MCF 10A (cell line): ENCODE results near the gene HOTAIR. TPM values are rescaled to one million over a fixed set of nuclear protein-coding genes. Genes with fewer than 3 reads are reported as not detected.
A peak's percentile ranks its signal among the peaks of the same experiment; 100 is the strongest.

Experiments used
- BruUV-seq: library from RNA; stranded (reverse); fragments of 400-500 nt; replicated peaks from 2 replicates; lab custom pipeline; 2021; lab: Mats Ljungman, UMichigan
- CTCF ChIA-PET: fragments of 300-600 bp; sonication (Branson Sonifier 250); formaldehyde crosslinking; extraction: SDS; loops from one replicate; lab custom pipeline; 2021; ENCODE audit warnings: antibody characterized with exemption, inconsistent platforms; lab: Yijun Ruan, JAX
- POLR2A ChIA-PET: fragments of 300-600, 350-650 bp; sonication (Branson Sonifier 250); formaldehyde crosslinking; extraction: SDS; loops from one replicate; lab custom pipeline; 2020; ENCODE audit warnings: antibody characterized with exemption, inconsistent platforms; lab: Yijun Ruan, JAX
- DNase-seq: peaks from one replicate; pipeline ENCODE4 v3.0.0-alpha.2; 2018; ENCODE audit not compliant: unreplicated experiment
- H3K27ac Mint-ChIP-seq: one replicate; pipeline ENCODE4 v1.8.0; 2022; ENCODE audit warnings: mild to moderate bottlenecking, low read depth, mixed read lengths; ENCODE audit not compliant: unreplicated experiment
- H3K27me3 Mint-ChIP-seq: one replicate; pipeline ENCODE4 v1.8.0; 2022; ENCODE audit warnings: mixed read lengths; ENCODE audit not compliant: insufficient read depth, unreplicated experiment
- H3K36me3 Mint-ChIP-seq: one replicate; pipeline ENCODE4 v1.8.0; 2022; ENCODE audit warnings: mild to moderate bottlenecking, moderate library complexity, mixed read lengths; ENCODE audit not compliant: insufficient read depth, unreplicated experiment
- H3K4me1 Mint-ChIP-seq: one replicate; pipeline ENCODE4 v1.8.0; 2022; ENCODE audit warnings: mixed read lengths; ENCODE audit not compliant: insufficient read depth, unreplicated experiment
- H3K4me3 Mint-ChIP-seq: one replicate; pipeline ENCODE4 v1.8.0; 2022; ENCODE audit warnings: mild to moderate bottlenecking, moderate library complexity, mixed read lengths; ENCODE audit not compliant: unreplicated experiment
- H3K9me3 Mint-ChIP-seq: one replicate; pipeline ENCODE4 v1.8.0; 2022; ENCODE audit warnings: mixed read lengths; ENCODE audit not compliant: unreplicated experiment
- CTCF ChIP-seq: fragments of 200-600 bp; IDR thresholded peaks from one replicate; pipeline ENCODE4 v1.8.0; 2022; ENCODE audit warnings: antibody characterized with exemption, mild to moderate bottlenecking; ENCODE audit not compliant: unreplicated experiment
- intact Hi-C: fragments of 100-400 bp; cut with micrococcal nuclease; formaldehyde crosslinking; loops from 2 replicates; pipeline ENCODE4 v1.14.1; 2022
- total RNA-seq: library from RNA; stranded (reverse); gene quantifications from 2 replicates; pipeline ENCODE4 v1.2.3, GENCODE V29; 2022

The HOTAIR gene
- total RNA-seq, 1 experiment from 2014 or later: 2.0 TPM

DNA sequence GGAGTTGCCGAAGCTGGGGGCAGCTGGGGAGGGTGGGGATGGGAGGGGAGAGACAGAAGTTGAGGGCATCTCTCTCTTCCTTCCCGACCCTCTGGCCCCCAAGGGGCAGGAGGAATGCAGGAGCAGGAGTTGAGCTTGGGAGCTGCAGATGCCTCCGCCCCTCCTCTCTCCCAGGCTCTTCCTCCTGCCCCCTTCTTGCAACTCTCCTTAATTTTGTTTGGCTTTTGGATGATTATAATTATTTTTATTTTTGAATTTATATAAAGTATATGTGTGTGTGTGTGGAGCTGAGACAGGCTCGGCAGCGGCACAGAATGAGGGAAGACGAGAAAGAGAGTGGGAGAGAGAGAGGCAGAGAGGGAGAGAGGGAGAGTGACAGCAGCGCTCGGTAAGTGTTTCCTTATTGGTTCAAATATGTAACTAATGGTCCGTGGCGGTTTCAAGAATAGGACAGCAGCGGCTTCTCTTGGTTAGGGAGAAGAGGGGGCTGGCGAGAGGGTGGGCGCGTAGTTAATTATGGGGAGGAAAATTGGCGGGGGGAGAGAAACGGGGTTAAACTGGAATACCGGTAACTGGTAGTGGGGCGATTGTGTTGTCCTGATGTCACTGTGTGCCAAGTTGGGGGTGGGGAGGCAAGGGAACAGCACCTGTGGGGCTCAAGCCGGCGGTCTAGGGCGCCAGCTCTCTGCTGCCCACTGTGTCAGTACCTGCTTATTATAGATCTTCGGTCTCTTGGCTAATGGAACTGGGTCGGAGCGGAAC, 42.5 kb upstream of the HOTAIR start:
- CTCF ChIA-PET: interaction anchor here (0.6 to 2.2 kb wide), 20 partner anchors 8 to 478 kb away, joined by 3 to 22 read pairs (median 4); partner anchors contain the start of genes HOXC5, HOXC8, HOXC9 and SMUG1
- DNase-seq: peak; percentile 76
- intact Hi-C loops: no loop called here
- no peaks in the 10 kb centered on the region for H3K36me3 Mint-ChIP-seq
- H3K4me1 Mint-ChIP-seq: peaks cover 23% of the 10 kb centered on the region
- peak; percentile 11 for TF ChIP-seq CTCF
- H3K27me3 Mint-ChIP-seq: no peaks in the 10 kb centered on the region
- peak overlapping the region; percentile 98 for H3K27ac Mint-ChIP-seq
- H3K9me3 Mint-ChIP-seq: no peaks in the 10 kb centered on the region
- POLR2A ChIA-PET: interaction anchor here (0.6 to 3.9 kb wide), 26 partner anchors 8 to 393 kb away, joined by 3 to 37 read pairs (median 5); partner anchors contain the start of genes ATF7, CALCOCO1, CBX5 and COPZ1
- no TSS peak for BruUV-seq
- peak overlapping the region; percentile 98 for H3K4me3 Mint-ChIP-seq

DNA sequence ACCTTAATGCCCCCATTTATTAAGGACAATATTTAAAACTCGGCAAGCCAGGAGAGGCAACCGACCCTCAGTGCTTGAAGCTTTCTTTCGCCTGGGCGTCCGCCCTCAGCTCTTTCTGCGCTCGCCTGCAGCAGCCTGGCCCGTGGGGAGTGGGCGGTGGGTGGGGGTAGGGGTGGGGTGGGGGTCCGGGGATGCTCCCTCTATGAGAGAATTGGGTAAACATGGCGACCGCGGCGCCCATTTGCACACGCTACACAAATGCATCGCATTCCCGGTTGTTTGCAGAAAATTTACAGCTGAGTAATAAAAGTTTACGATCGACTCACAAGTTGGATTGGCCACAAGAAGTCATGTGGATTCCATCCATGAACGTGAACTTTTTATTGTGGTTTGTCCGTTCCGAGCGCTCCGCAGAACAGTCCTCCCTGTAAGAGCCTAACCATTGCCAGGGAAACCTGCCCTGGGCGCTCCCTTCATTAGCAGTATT, 41.8 kb upstream of the HOTAIR start:
- DNase-seq: peak; percentile 77
- POLR2A ChIA-PET: interaction anchor here (0.5 to 3.9 kb wide), 22 partner anchors 7 to 979 kb away, joined by 3 to 37 read pairs (median 5); partner anchors contain the start of genes ATF7, CALCOCO1, CBX5 and COPZ1
- peak overlapping the region; percentile 98 for H3K4me3 Mint-ChIP-seq
- CTCF ChIA-PET: interaction anchor here (0.6 to 2.2 kb wide), 19 partner anchors 8 to 478 kb away, joined by 3 to 22 read pairs (median 4); partner anchors contain the start of genes HOXC5, HOXC8, HOXC9 and SMUG1
- BruUV-seq: no TSS peak
- H3K4me1 Mint-ChIP-seq: peaks cover 18% of the 10 kb centered on the region
- H3K27ac Mint-ChIP-seq: peak overlapping the region; percentile 98
- H3K36me3 Mint-ChIP-seq: no peaks in the 10 kb centered on the region
- H3K9me3 Mint-ChIP-seq: no peaks in the 10 kb centered on the region
- intact Hi-C loops: no loop called here
- H3K27me3 Mint-ChIP-seq: no peaks in the 10 kb centered on the region
- no peak for TF ChIP-seq CTCF

- H3K36me3 Mint-ChIP-seq: no peaks in the 10 kb centered on the region
- H3K27ac Mint-ChIP-seq: peak overlapping the region; percentile 98
- TF ChIP-seq CTCF: no peak
- ChIA-PET POLR2A (interaction anchor here (0.5 to 3.9 kb wide), 20 partner anchors 9 to 979 kb away, joined by 3 to 37 read pairs (median 5); partner anchors contain the start of genes CALCOCO1, CBX5, COPZ1 and HNRNPA1), CTCF (interaction anchor here (0.6 to 2.2 kb wide), 11 partner anchors 11 to 272 kb away, joined by 3 to 22 read pairs (median 4); partner anchors contain the start of gene HOXC9)
- peak overlapping the region; percentile 98 for H3K4me3 Mint-ChIP-seq
- H3K4me1 Mint-ChIP-seq: peaks cover 14% of the 10 kb centered on the region
- no peaks in the 10 kb centered on the region for H3K27me3 Mint-ChIP-seq
- no TSS peak for BruUV-seq
- intact Hi-C loops: no loop called here
- H3K9me3 Mint-ChIP-seq: no peaks in the 10 kb centered on the region
- DNase-seq: no peak
These were observed 41.3 kb upstream of the HOTAIR start for GRCh38 chr12:54016051-54016450.
